ENCODE data around the gene FOXI2. TPM values are rescaled to one million over a fixed set of nuclear protein-coding genes. Genes with fewer than 3 reads are reported as not detected.

Gene FOXI2
- total and polyA plus RNA-seq, 2 experiments from 2014 or later: not detected

DNA sequence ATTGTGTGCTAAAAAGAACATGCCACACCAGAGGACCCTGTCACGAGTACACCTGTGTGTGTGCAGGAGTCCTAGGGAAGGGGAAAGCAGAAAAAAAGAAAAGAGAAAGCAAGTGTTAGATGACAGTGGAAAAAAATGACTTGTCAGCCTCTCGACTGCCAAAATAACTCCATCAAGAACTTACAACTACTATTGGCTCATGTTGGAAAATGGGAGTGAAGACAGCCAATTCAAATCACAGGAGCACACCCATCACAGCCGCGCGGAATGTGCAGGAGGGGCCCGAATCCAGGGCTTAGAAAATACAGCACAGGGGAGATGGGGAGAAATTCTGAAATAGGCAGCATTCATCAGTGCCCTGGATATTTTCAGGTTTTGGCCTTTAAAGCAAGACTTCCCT is 38.1 kb upstream of the FOXI2 start:
- Histone ChIP-seq H3K4me3 (no peak overlapping the region), H3K9me3 (ENCODE audit: low read depth) (no peaks in the 10 kb centered on the region), H3K27me3 (no peaks in the 10 kb centered on the region), H3K27ac (no peak overlapping the region), H3K4me1 (ENCODE audit: low read depth) (no peaks in the 10 kb centered on the region), H3K36me3 (no peaks in the 10 kb centered on the region)
- DNase-seq (ENCODE audit: low read depth in 1 of 2, low spot score in 1 of 2): no peak
- TF ChIP-seq CTCF (IDR thresholded peaks at IDR 0.05; ENCODE audit: low read depth, low read length): no peak

GRCh38 chr10:127699311-127699710 is 37.7 kb upstream of the FOXI2 start:
- no peaks in the 10 kb centered on the region for H3K27me3 ChIP-seq
- H3K27ac ChIP-seq: no peak overlapping the region
- H3K4me1 ChIP-seq (ENCODE audit: low read depth): no peaks in the 10 kb centered on the region
- no peak overlapping the region for H3K4me3 ChIP-seq
- H3K9me3 ChIP-seq (ENCODE audit: low read depth): no peaks in the 10 kb centered on the region
- no peaks in the 10 kb centered on the region for H3K36me3 ChIP-seq
- TF ChIP-seq CTCF (IDR thresholded peaks at IDR 0.05; ENCODE audit: low read depth, low read length): no peak
- DNase-seq (ENCODE audit: low read depth in 1 of 2, low spot score in 1 of 2): no peak

DNA sequence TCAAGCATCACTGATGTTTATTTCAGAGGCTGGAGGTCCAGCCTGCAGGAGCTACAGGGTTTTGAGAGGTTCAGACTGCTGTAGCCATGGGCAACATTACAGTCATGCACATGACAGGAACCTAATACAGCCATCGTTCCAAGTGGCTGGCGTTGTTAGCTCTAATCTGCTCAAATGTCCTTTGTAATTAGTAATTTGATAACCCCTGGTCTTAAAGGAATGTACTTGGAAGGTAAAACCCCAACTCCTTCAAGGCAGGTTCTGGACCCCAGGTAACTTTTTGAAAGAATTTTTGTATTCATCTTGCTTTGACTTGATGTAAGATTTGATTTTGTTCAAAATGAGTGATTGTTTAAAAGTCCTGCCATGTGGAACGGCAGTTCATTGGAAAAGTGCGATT is 34.7 kb upstream of the FOXI2 start:
- no peaks in the 10 kb centered on the region for H3K27me3 ChIP-seq
- no peaks in the 10 kb centered on the region for H3K9me3 ChIP-seq (ENCODE audit: low read depth)
- H3K27ac ChIP-seq: no peak overlapping the region
- H3K36me3 ChIP-seq: no peaks in the 10 kb centered on the region
- H3K4me3 ChIP-seq: no peak overlapping the region
- no peaks in the 10 kb centered on the region for H3K4me1 ChIP-seq (ENCODE audit: low read depth)
- DNase-seq (ENCODE audit: low read depth in 1 of 2, low spot score in 1 of 2): no peak
- TF ChIP-seq CTCF (IDR thresholded peaks at IDR 0.05; ENCODE audit: low read depth, low read length): no peak

GRCh38 chr10:127715249-127715648 is 21.7 kb upstream of the FOXI2 start:
- Histone ChIP-seq H3K27me3 (peaks cover 4% of the 10 kb centered on the region), H3K4me1 (ENCODE audit: low read depth) (no peaks in the 10 kb centered on the region), H3K27ac (no peak overlapping the region), H3K4me3 (no peak overlapping the region), H3K9me3 (ENCODE audit: low read depth) (no peaks in the 10 kb centered on the region), H3K36me3 (no peaks in the 10 kb centered on the region)
- no peak for TF ChIP-seq CTCF (IDR thresholded peaks at IDR 0.05; ENCODE audit: low read depth, low read length)
- no peak for DNase-seq (ENCODE audit: low read depth in 1 of 2, low spot score in 1 of 2)

- Histone ChIP-seq H3K27ac (no peak overlapping the region), H3K9me3 (ENCODE audit: low read depth) (no peaks in the 10 kb centered on the region), H3K36me3 (no peaks in the 10 kb centered on the region), H3K4me3 (no peak overlapping the region), H3K4me1 (ENCODE audit: low read depth) (no peaks in the 10 kb centered on the region), H3K27me3 (peaks cover 4% of the 10 kb centered on the region)
- no peak for TF ChIP-seq CTCF (IDR thresholded peaks at IDR 0.05; ENCODE audit: low read depth, low read length)
- DNase-seq (ENCODE audit: low read depth in 1 of 2, low spot score in 1 of 2): peak; percentile 27 to 37
These were observed 21.1 kb upstream of the FOXI2 start for GRCh38 chr10:127715782-127716378.
